Mesothelial cell of epicardium (in vitro differentiated cells): ENCODE results near the gene GRM2. TPM values are rescaled to one million over a fixed set of nuclear protein-coding genes. Genes with fewer than 3 reads are reported as not detected.
A peak's percentile ranks its signal among the peaks of the same experiment; 100 is the strongest.

Source experiments
- DNase-seq, 2 experiments: peaks; one replicate each; pipeline ENCODE4 v3.0.0; 2021; ENCODE audit warnings: low spot score in 2 of 2; ENCODE audit not compliant: unreplicated experiment in 2 of 2
- H3K27ac Mint-ChIP-seq: 2 replicates; pipeline ENCODE4 v1.8.0; 2021; ENCODE audit warnings: mixed read lengths
- H3K27me3 Mint-ChIP-seq: 2 replicates; pipeline ENCODE4 v1.8.0; 2021; ENCODE audit warnings: low read depth, mixed read lengths
- H3K36me3 Mint-ChIP-seq: 2 replicates; pipeline ENCODE4 v1.8.0; 2021; ENCODE audit warnings: mixed read lengths
- H3K4me1 Mint-ChIP-seq: 2 replicates; pipeline ENCODE4 v1.8.0; 2021; ENCODE audit warnings: mixed read lengths
- H3K4me3 Mint-ChIP-seq: 2 replicates; pipeline ENCODE4 v1.8.0; 2021; ENCODE audit warnings: mild to moderate bottlenecking, moderate library complexity, mixed read lengths
- H3K9me3 Mint-ChIP-seq: 2 replicates; pipeline ENCODE4 v1.8.0; 2021; ENCODE audit warnings: mixed read lengths
- total RNA-seq: library from RNA; stranded (reverse); gene quantifications from 3 replicates; pipeline ENCODE4 v1.2.1, GENCODE V29; 2021
- TF ChIP-seq, protein P1 (sequence below): fragments of 200-600 bp; sonication (generic); IDR thresholded peaks from one replicate; pipeline ENCODE4 v1.5.0; 2021; ENCODE audit warnings: antibody characterized with exemption; ENCODE audit not compliant: unreplicated experiment

GRM2 gene
- total RNA-seq, 1 donor from 2014 or later, result 0.98 TPM

DNA sequence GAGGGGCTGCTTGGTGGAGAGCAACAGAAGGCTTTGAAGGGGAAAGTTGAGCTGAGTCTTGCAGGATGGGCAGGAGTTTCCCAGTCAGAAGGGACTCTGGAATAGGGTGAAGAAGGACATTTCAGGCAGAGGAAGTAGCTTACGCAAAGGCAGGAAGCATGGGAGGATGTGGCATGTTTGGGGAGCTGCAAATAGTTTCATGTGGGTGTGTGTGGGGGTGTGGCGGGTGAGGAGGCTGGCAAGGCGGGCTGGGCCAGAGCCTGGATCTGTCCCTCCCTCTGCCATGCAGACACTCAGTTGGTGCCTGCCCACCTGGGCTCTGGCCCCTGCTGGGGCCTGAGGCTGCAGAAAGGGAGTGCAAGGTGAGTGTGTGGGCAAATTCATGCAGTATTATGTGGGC, 25.4 kb upstream of the GRM2 start:
- Mint-ChIP-seq H3K4me3 (no peak overlapping the region), H3K27ac (peak overlapping the region; percentile 17)
- no peak for DNase-seq

DNA sequence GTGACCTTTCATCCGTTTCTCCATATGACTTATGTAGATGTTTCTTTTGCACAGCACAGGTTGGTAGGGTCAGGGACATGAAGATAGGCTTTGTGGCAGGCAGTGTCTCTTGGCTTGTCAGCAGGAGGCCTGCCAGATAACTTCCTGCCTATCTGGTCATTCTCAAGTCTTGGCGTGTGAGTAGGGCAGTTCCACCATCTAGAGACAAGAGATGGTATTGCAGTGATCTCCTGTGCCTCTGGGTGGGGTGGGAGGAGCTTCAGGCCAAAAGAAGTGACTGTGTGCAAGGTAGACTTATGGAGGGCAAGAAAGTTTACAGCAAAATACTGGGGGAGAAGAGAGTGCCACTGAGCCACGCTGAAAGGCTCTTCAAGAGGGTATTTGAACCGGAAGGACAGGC, 24.8 kb upstream of the GRM2 start:
- H3K36me3 Mint-ChIP-seq, result peaks cover 19% of the 10 kb centered on the region
- H3K4me1 Mint-ChIP-seq, result peaks cover 5% of the 10 kb centered on the region
- H3K9me3 Mint-ChIP-seq, result no peaks in the 10 kb centered on the region
- no peak overlapping the region for H3K27ac Mint-ChIP-seq
- H3K4me3 Mint-ChIP-seq, result no peak overlapping the region
- TF ChIP-seq, protein P1, sequence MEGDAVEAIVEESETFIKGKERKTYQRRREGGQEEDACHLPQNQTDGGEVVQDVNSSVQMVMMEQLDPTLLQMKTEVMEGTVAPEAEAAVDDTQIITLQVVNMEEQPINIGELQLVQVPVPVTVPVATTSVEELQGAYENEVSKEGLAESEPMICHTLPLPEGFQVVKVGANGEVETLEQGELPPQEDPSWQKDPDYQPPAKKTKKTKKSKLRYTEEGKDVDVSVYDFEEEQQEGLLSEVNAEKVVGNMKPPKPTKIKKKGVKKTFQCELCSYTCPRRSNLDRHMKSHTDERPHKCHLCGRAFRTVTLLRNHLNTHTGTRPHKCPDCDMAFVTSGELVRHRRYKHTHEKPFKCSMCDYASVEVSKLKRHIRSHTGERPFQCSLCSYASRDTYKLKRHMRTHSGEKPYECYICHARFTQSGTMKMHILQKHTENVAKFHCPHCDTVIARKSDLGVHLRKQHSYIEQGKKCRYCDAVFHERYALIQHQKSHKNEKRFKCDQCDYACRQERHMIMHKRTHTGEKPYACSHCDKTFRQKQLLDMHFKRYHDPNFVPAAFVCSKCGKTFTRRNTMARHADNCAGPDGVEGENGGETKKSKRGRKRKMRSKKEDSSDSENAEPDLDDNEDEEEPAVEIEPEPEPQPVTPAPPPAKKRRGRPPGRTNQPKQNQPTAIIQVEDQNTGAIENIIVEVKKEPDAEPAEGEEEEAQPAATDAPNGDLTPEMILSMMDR, result peak; percentile 62
- H3K27me3 Mint-ChIP-seq, result no peaks in the 10 kb centered on the region
- peak in 1 of 2 experiments; percentile 58 for DNase-seq

More for the DNA sequence above, 25.4 kb upstream of the GRM2 start:
- TF ChIP-seq, protein P1, result no peak
- H3K36me3 Mint-ChIP-seq, result peaks cover 16% of the 10 kb centered on the region
- H3K27me3 Mint-ChIP-seq, result no peaks in the 10 kb centered on the region
- H3K4me1 Mint-ChIP-seq, result peaks cover 5% of the 10 kb centered on the region
- H3K9me3 Mint-ChIP-seq, result no peaks in the 10 kb centered on the region

DNA sequence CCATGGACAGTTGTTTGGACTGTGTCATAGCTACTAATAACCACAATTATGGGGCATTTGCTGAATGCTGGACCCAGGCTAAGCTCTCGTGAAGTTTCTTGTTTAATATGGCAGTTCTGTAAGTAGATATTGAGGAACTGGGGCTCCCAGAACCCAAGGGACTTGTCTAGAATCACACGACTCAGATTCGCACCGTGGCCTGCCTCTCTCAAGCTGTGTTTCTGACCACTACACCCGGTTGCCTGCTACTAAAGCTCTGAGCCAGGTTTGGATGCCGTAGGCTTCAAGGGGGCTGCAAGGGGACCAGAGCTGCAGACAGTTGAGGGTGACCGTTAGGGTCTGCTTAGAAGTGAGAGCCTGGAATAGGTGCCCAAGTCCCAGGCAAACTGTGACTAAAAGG, 24.3 kb upstream of the GRM2 start:
- Mint-ChIP-seq H3K27ac (no peak overlapping the region), H3K36me3 (peaks cover 22% of the 10 kb centered on the region), H3K27me3 (no peaks in the 10 kb centered on the region), H3K4me3 (no peak overlapping the region), H3K4me1 (peaks cover 5% of the 10 kb centered on the region), H3K9me3 (no peaks in the 10 kb centered on the region)
- no peak for DNase-seq
- TF ChIP-seq, protein P1, result no peak

DNA sequence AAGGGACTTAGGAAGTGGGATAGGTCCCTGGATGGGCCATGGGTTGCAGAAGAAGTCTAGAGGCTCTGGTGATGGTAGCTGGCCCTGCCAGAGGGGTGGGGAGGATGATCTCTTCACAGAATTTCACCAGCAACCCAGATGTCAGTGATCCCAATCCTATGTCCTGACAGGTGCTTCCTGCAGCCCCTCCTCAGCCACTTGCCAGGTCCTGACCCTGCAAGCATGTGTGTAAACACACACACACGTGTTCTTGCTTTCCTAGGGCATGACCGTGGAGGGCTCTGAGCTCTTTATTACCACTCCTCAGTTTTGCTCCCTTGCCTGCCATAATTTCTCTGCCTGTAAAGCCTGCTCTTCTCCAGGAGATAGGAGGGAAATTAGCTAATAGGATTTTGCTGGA, 23.3 kb upstream of the GRM2 start:
- no peaks in the 10 kb centered on the region for H3K27me3 Mint-ChIP-seq

DNA sequence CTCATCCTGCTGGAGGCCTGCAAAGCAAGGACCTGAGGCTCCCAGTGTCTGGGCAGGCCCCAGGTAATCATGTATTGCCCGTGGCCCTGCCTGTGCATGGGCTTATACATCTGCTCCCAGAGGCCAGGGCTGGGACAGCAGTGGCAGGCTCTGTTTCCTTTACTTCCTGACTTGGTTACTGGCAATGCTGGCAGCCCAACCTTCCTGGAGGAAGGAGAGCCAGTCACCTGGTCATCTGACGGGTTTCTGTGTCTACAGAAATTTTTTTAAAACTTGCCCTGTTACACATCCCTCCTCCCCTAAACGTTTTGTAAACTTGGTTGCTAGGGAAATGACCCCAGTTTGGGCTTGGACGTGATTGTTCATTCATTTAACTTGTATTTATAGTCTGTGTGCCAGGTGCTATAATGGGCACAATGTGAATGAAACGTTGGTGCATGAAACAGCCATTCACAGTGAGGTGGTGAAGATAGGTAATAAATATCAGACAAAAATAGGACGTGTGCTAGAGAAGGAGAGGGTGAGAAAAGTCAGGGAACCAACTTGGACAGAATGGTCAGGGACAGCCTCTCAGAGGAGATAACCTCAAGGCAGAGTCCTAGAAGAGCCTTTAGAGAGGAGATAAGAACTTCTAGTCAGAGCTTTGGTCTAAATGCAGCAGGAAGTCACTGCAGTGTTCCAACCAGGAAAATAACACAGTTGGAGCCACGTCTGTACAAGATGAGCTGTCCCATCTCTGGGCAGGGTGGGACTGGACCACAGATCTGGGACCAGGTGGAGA, 21.7 kb upstream of the GRM2 start:
- Mint-ChIP-seq H3K4me3 (no peak overlapping the region), H3K36me3 (peaks cover 25% of the 10 kb centered on the region), H3K9me3 (no peaks in the 10 kb centered on the region), H3K4me1 (peaks cover 5% of the 10 kb centered on the region), H3K27ac (no peak overlapping the region), H3K27me3 (no peaks in the 10 kb centered on the region)
- no peak for DNase-seq
- TF ChIP-seq, protein P1, result no peak

More for the DNA sequence above, 23.3 kb upstream of the GRM2 start:
- peaks cover 5% of the 10 kb centered on the region for H3K4me1 Mint-ChIP-seq
- no peak overlapping the region for H3K4me3 Mint-ChIP-seq
- TF ChIP-seq, protein P1, result no peak
- H3K27ac Mint-ChIP-seq, result no peak overlapping the region
- peaks cover 25% of the 10 kb centered on the region for H3K36me3 Mint-ChIP-seq
- H3K9me3 Mint-ChIP-seq, result no peaks in the 10 kb centered on the region
- DNase-seq, result no peak
